GM18511 (cell line): ENCODE measurements around the gene FAM171A1.
"Not testable (repeated sequence)": the region's sequence is repeated elsewhere in the genome, so short reads cannot be mapped to it uniquely, and the experiment has no call there.

ENCODE experiments used
- ATAC-seq: cut with Tn5 transposase; IDR thresholded peaks from one replicate; pipeline ENCODE4 v1.9.1; 2021; ENCODE audit warnings: mild to moderate bottlenecking, moderate library complexity; ENCODE audit not compliant: unreplicated experiment

Gene FAM171A1

GRCh38 chr10:15293862-15294842 lies 76.9 kb downstream of the FAM171A1 start:
- no peak for ATAC-seq

- no peak for ATAC-seq
Observed at GRCh38 chr10:15290671-15291070, 80.4 kb downstream of the FAM171A1 start.

- ATAC-seq, result no peak
Observed at GRCh38 chr10:15290150-15290549, 80.9 kb downstream of the FAM171A1 start.

GRCh38 chr10:15280974-15281373 lies 90.1 kb downstream of the FAM171A1 start:
- ATAC-seq, result no peak

GRCh38 chr10:15280462-15280861 lies 90.6 kb downstream of the FAM171A1 start:
- no peak for ATAC-seq

GRCh38 chr10:15279236-15279635 lies 91.9 kb downstream of the FAM171A1 start:
- no peak for ATAC-seq

- ATAC-seq, result no peak
Observed at GRCh38 chr10:15278786-15279185, 92.3 kb downstream of the FAM171A1 start.

GRCh38 chr10:15276039-15276438 lies 95.0 kb downstream of the FAM171A1 start:
- not testable (repeated sequence) for ATAC-seq

- not testable (repeated sequence) for ATAC-seq
Observed at GRCh38 chr10:15269838-15270237, 101.3 kb downstream of the FAM171A1 start.

GRCh38 chr10:15267496-15267895 lies 103.6 kb downstream of the FAM171A1 start:
- no peak for ATAC-seq

GRCh38 chr10:15266117-15266516 lies 105.0 kb downstream of the FAM171A1 start:
- no peak for ATAC-seq

GRCh38 chr10:15265558-15265957 lies 105.5 kb downstream of the FAM171A1 start:
- ATAC-seq, result no peak

GRCh38 chr10:15265056-15265455 lies 106.0 kb downstream of the FAM171A1 start:
- ATAC-seq, result no peak

GRCh38 chr10:15263657-15264323 lies 107.3 kb downstream of the FAM171A1 start:
- no peak for ATAC-seq

GRCh38 chr10:15262036-15262713 lies 108.9 kb downstream of the FAM171A1 start:
- no peak for ATAC-seq

- ATAC-seq, result no peak
Observed at GRCh38 chr10:15259136-15259535, 112.0 kb downstream of the FAM171A1 start.

GRCh38 chr10:15258255-15258654 lies 112.8 kb downstream of the FAM171A1 start:
- no peak for ATAC-seq

- no peak for ATAC-seq
Observed at GRCh38 chr10:15255961-15256360, 115.1 kb downstream of the FAM171A1 start.

- no peak for ATAC-seq
Observed at GRCh38 chr10:15254808-15255648, 116.1 kb downstream of the FAM171A1 start.
